Measurements from ENCODE around the gene QRICH1. TPM values are rescaled to one million over a fixed set of nuclear protein-coding genes. Genes with fewer than 3 reads are reported as not detected.

QRICH1 gene
- total RNA-seq, 1 experiment from 2014 or later: 151 TPM

DNA sequence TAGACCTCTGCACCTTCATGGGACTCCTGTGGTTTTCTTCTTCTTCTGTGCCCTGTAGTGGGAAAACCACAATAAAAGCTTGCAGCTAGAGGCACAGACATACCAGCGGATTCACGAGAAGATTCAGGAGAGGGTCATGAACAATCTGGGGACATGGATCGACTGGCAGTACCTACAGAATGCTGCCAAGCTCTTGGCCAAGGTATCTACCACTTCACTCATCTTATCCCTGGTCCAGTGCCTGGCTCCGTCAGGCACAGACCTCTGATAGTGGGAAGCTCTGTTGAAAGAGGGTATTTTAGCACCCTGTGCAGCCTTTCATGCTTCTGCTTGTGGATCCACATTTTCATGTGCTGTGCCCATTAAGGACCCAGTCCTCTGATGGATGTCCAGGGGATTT lies 113.6 kb downstream of the QRICH1 start:
- H4K20me1 ChIP-seq (ENCODE audit: control insufficient read depth, insufficient read depth, insufficient read length): no peaks in the 10 kb centered on the region
- H3K27ac Mint-ChIP-seq: no peak overlapping the region; a peak in 1 of 7 replicates
- no peak overlapping the region for H3K18ac ChIP-seq (ENCODE audit: insufficient read length, low read depth, low read length)
- H3K56ac ChIP-seq (ENCODE audit: insufficient read length, low read depth, low read length): no peak overlapping the region
- no CpG with 5 or more reads among the region's 4 CpGs for WGBS (ENCODE audit: extremely low coverage, insufficient read length, low lambda C conversion rate)
- H4K5ac ChIP-seq (ENCODE audit: insufficient read length, low read depth, low read length): no peak overlapping the region
- H3T11ph ChIP-seq (ENCODE audit: low read length): no peak overlapping the region
- no peaks in the 10 kb centered on the region for H3K4me1 Mint-ChIP-seq
- no peak overlapping the region for H2BK5ac ChIP-seq (ENCODE audit: insufficient read length, low read length)
- no peaks in the 10 kb centered on the region for H3K23me2 ChIP-seq (ENCODE audit: insufficient read length, low read depth, low read length, poor library complexity, severe bottlenecking)
- H3K4ac ChIP-seq (ENCODE audit: low read depth, low read length): no peak overlapping the region
- H3K79me1 ChIP-seq (ENCODE audit: insufficient read depth, low read depth, low read length, poor library complexity, severe bottlenecking): no peaks in the 10 kb centered on the region
- H4K8ac ChIP-seq (replicated peaks; ENCODE audit: insufficient read length, low read depth, low read length): no peak overlapping the region
- H3K14ac ChIP-seq (ENCODE audit: insufficient read depth, low read length): no peak overlapping the region
- no peak overlapping the region for H3K4me3 Mint-ChIP-seq
- TF ChIP-seq, protein P1, sequence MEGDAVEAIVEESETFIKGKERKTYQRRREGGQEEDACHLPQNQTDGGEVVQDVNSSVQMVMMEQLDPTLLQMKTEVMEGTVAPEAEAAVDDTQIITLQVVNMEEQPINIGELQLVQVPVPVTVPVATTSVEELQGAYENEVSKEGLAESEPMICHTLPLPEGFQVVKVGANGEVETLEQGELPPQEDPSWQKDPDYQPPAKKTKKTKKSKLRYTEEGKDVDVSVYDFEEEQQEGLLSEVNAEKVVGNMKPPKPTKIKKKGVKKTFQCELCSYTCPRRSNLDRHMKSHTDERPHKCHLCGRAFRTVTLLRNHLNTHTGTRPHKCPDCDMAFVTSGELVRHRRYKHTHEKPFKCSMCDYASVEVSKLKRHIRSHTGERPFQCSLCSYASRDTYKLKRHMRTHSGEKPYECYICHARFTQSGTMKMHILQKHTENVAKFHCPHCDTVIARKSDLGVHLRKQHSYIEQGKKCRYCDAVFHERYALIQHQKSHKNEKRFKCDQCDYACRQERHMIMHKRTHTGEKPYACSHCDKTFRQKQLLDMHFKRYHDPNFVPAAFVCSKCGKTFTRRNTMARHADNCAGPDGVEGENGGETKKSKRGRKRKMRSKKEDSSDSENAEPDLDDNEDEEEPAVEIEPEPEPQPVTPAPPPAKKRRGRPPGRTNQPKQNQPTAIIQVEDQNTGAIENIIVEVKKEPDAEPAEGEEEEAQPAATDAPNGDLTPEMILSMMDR (conservative IDR thresholded peaks at IDR 0.05): no peak
- H3K9me3 Mint-ChIP-seq: no peaks in the 10 kb centered on the region
- H2AK5ac ChIP-seq (ENCODE audit: insufficient read length, low read length): no peak overlapping the region
- H3K79me2 ChIP-seq (ENCODE audit: insufficient read depth, low read length): no peaks in the 10 kb centered on the region
- H4K91ac ChIP-seq (ENCODE audit: insufficient read length, low read depth, low read length): no peak overlapping the region
- no peak overlapping the region for H3K4me2 ChIP-seq (ENCODE audit: insufficient read depth, insufficient read length, low read length)
- H3K4me1 ChIP-seq (ENCODE audit: insufficient read depth, low read length): no peaks in the 10 kb centered on the region
- DNase-seq: no peak
- H3K9me3 ChIP-seq (ENCODE audit: control insufficient read depth, low read depth, low read length): no peaks in the 10 kb centered on the region
- H3K36me3 Mint-ChIP-seq (ENCODE audit: insufficient read depth in 1 of 3, low read depth in 3 of 3): peaks cover 36 to 81% (median 72%) of the 10 kb centered on the region in 3 experiments
- H3K9ac ChIP-seq (ENCODE audit: extremely low read depth, insufficient read length, low read length): no peak overlapping the region
- no peak overlapping the region for H2BK12ac ChIP-seq (ENCODE audit: insufficient read length, low read depth, low read length)
- no peak overlapping the region for H2BK15ac ChIP-seq (ENCODE audit: low read depth, low read length)
- no peak overlapping the region for H2BK20ac ChIP-seq (ENCODE audit: low read depth, low read length, poor library complexity, severe bottlenecking)
- H2AFZ ChIP-seq (ENCODE audit: low read length): no peak overlapping the region
- no peak overlapping the region for H3K27ac ChIP-seq (ENCODE audit: insufficient read length, low read depth, low read length)
- H3K23ac ChIP-seq (ENCODE audit: insufficient read length, low read depth, low read length): no peak overlapping the region
- no peak overlapping the region for H2BK120ac ChIP-seq (ENCODE audit: low read depth, low read length, poor library complexity, severe bottlenecking)
- no peaks in the 10 kb centered on the region for H3K27me3 ChIP-seq (ENCODE audit: insufficient read depth, low read length)
- H3K27me3 Mint-ChIP-seq (ENCODE audit: low read depth): no peaks in the 10 kb centered on the region

Small RNA genes lying within 50 kb of the gene (microRNA-seq; reads per million reads assigned to microRNA genes)
- gene MIR191 (ENCODE audit: borderline microRNAs expressed): 873 reads per million, percentile 93 among the genes with 10 or more reads in this experiment
- 1,756 reads per million, percentile 97 among the genes with 10 or more reads in this experiment for gene MIR425 (ENCODE audit: borderline microRNAs expressed)
- gene MIR6890 (ENCODE audit: borderline microRNAs expressed): not detected

Other genes starting within 250 kb of the QRICH1 start
- gene PRKAR2A, start 246.2 kb downstream of the QRICH1 start, total RNA-seq (2021): 38.7 and 39.1 TPM in 2 replicates
- 6.2 and 7.4 TPM in 2 replicates for gene SLC25A20, start 195.2 kb downstream of the QRICH1 start, total RNA-seq (2021)
- 114 and 122 TPM in 2 replicates for gene ARIH2, start 175.2 kb downstream of the QRICH1 start, total RNA-seq (2021)
- gene P4HTM, start 103.8 kb downstream of the QRICH1 start, total RNA-seq (2021): 34.5 and 36.0 TPM in 2 replicates
- gene WDR6, start 86.7 kb downstream of the QRICH1 start, total RNA-seq (2021): 282 and 298 TPM in 2 replicates
- 27.1 and 32.3 TPM in 2 replicates for gene DALRD3, start 75.5 kb downstream of the QRICH1 start, total RNA-seq (2021)
- gene NDUFAF3, start 72.0 kb downstream of the QRICH1 start, total RNA-seq (2021): 39.9 and 40.7 TPM in 2 replicates
- 408 and 414 TPM in 2 replicates for gene IMPDH2, start 64.7 kb downstream of the QRICH1 start, total RNA-seq (2021)
- 375 and 390 TPM in 2 replicates for gene QARS1, start 10.7 kb upstream of the QRICH1 start, total RNA-seq (2021)
- 66.3 and 68.9 TPM in 2 replicates for gene USP19, start 26.8 kb upstream of the QRICH1 start, total RNA-seq (2021)
- gene LAMB2, start 39.0 kb upstream of the QRICH1 start, total RNA-seq (2021): 121 and 130 TPM in 2 replicates
- gene CCDC71, start 72.3 kb upstream of the QRICH1 start, total RNA-seq (2021): 26.1 and 27.6 TPM in 2 replicates
- gene KLHDC8B, start 77.5 kb upstream of the QRICH1 start, total RNA-seq (2021): 13.5 and 14.4 TPM in 2 replicates
- 4.5 and 4.6 TPM in 2 replicates for gene C3orf62, start 183.2 kb upstream of the QRICH1 start, total RNA-seq (2021)
- 33.5 and 36.1 TPM in 2 replicates for gene USP4, start 246.0 kb upstream of the QRICH1 start, total RNA-seq (2021)